NCI-H187 (cell line): ENCODE data around the gene SCAMP3.
"Not testable (repeated sequence)": the region's sequence is repeated elsewhere in the genome, so short reads cannot be mapped to it uniquely, and the experiment has no call there.

Source experiments
- DNase-seq, 2 experiments: peaks; one replicate each; lab custom pipeline; 2025; lab: John Stamatoyannopoulos, UW

SCAMP3 gene

GRCh38 chr1:155254714-155255242 is 7.4 kb downstream of the SCAMP3 start:
- DNase-seq: no peak

DNA sequence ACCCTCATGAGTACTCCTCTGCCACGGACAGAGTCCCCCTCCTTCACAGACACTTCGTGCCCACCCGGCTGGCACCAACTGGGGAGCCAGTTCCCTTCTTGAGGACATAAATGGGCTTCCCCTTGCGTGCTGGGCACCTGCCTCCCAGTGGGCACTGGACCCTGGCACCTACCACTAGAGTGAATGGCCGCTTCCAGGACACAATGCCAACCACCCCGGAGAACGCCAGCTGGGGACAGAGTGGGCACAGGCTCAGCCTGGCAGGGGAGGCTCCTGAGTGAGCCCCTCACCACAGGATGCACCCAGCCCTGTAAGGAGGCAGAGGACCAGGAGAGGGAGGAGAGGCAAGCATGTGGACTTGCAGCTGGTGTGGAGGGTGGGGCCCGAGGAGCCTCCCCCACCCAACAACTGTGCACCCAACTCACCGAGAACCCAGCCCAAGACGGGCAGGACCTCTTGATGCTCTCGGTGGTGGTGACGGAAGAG is 7.9 kb downstream of the SCAMP3 start:
- DNase-seq: no peak

- no peak for DNase-seq
These were observed 8.4 kb downstream of the SCAMP3 start for GRCh38 chr1:155253797-155254196.

DNA sequence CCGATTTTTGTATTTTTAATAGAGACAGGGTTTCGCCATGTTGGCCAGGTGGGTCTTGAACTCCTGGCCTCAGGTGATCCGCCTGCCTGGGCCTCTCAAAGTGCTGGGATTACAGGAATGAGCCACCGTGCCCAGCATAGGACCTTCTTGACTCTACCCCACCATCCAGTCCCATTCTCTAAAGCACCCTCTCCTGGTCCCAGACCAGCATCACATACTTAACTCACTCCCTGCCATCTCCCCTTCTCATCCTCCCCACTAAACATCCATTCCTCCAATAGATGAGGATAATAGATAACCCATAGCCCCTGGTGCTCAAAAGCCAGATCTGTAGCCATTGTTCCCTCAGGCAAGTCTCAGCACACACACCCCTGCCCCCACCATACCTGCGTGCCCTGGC is 9.0 kb downstream of the SCAMP3 start:
- DNase-seq: no peak

- no peak for DNase-seq
These were observed 10.6 kb downstream of the SCAMP3 start for GRCh38 chr1:155251566-155251965.

DNA sequence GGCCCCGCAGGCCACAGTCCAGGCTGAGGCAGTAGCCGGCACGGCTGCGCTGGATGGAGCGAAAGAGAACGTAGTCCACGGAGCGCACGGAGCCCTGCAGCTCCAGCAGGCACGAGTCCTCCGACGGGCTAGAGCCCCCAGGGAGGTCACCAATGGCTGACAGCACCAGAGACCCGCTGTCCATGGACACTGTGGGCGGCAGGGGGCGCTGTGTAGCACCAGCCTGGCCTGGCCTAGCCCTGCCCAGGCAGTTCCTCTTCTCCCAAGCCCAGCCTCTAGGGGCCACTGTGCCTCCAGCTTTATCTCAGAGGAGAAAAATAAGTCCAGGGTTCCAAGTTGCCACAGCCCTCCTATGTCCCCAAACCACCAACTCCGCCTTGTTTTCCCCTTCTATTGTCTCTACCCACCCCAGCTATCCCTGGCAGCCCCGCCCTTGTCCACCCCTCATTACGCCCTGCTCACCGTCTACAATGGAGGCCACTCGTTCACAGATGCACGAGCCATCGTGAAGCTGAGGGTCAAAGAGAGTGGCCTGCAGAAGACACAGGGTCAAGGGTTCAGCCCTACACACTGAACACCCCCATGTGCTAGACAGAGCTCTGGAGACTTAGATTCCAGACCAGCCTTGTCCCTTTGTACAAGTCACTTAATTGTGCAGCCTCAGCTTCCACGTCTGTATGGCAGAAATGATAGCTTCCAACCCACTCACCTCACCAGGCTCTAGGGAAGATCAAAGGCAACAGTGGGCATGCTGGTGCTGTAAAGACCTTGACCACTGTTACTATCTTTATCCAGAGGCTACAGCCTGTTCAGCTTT is 11.3 kb downstream of the SCAMP3 start:
- DNase-seq: peak; percentile 95 to 97

DNA sequence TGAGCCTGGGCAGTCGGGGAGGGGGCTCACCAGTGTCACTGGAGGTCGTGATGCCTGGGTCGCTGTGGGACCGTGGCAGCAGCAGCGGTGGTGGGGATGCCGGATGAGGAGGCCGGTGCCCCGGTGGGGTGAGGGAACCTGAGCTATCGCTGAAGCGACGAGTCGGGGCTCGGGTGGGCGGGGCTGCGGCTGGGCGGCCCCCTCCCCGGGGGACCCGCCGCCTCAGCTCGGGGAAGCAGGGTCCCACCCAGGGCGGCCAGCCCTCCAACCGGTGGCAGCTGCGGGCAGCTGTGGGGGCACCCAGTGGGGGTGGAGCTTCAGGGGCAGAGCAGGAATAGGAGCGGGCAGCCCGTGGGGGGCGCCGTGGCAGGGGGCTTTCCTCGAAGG is 11.9 kb downstream of the SCAMP3 start:
- DNase-seq: no peak

GRCh38 chr1:155247667-155248553 is 14.2 kb downstream of the SCAMP3 start:
- DNase-seq: no peak

DNA sequence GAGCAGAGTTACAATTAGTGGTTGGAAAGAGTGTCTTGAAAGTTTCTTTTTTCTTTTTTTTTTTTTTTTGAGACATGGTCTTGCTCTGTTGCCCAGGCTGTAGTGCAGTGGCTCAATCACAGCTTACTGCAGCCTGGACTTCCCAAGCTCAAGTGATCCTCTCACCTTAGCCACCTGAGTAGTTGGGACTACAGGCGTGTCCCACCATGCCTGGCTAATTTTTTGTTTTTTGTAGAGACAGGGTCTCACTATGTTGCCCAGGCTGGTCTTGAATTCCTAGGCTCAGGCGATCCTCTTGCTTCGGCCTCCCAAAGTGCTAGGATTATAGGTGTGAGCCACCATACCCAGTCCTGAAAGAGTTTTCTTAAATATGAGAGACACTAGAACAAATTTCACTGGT is 15.4 kb downstream of the SCAMP3 start:
- DNase-seq: not testable (repeated sequence)

DNA sequence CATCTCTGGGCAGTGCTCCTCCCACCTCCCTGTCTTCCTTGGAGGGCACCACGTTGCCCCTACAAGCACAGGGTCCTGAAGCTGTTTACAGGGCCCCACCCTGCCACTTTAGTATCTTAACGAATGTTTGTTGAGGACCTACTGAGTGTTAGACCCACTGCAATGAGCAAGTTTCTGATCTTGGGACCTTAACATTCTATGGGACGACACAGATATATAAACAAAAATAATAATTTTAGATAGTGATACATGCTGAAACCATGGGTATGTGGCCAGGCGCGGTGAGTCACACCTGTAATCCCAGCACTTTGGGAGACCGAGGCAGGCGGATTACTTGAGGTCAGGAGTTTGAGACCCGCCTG is 17.0 kb downstream of the SCAMP3 start:
- no peak for DNase-seq

DNA sequence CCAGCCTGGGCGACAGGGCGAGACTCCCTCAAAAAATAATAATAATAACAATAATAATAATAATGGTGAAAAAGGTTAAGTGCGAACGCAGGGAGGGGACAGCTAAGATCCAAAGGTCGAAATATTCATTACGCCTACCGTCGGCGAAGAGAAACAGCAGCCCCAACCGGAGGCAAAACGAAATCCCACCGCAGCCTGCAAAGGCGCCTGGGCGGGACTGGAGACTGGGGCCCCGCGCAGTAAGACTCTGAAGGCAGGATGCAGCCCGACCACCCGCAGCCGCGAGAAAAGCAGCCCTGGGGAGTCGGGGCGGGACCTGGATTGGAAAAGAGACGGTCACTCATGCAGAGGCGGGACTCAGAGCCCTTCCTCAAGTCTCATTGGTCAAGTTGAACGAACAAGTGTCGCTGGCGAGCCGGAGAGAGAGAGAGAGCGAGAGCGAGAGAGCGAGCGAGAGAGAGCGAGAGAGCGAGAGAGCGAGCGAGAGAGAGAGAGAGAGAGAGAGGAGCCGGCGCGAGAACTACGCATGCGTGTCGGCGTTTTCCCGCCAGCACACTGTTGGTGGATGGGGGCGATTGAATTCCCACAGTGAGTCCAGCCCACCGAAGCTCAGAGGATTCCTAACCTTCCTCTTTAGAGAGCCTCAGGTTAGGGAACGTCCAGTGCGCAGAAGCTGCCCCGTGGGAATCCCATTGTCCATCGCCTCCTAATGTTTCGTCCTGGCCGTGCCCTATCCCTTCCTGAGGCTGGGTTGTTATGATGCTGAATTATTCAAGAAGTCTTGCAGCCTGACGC is 17.6 kb downstream of the SCAMP3 start:
- peak; percentile 100 for DNase-seq

- no peak for DNase-seq
These were observed 19.3 kb downstream of the SCAMP3 start for GRCh38 chr1:155242805-155243358.

- no peak for DNase-seq
These were observed 20.3 kb downstream of the SCAMP3 start for GRCh38 chr1:155241841-155242264.

DNA sequence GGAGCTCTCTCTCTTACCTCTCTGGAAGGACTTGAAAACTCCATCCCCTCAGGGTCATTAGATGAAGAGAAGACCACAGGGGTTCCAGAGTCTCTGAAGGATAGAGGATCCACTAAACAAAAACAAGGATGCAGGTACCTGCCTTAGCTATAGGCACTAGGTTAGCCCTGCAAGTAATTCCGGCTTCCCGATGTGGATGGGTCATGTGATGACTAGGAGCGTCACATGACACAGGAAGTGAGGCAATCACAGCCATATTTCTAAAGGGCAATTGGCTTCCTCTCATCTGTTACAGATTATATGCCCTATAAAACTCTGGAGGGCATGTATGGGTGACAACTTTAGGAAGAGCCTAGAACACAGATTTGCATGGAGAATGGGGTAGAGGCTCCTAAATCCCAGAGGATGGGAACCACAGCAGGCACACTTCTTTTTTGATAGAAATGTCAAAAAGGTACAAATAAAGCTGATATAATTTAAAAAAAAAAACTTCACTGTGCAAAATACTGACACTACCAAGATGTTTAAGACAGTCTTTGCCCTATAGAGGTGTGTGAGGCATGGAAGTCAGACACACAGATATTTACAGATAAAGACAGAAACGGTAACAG is 21.0 kb downstream of the SCAMP3 start:
- DNase-seq: peak; percentile 88 to 91

GRCh38 chr1:155236451-155236850 is 25.7 kb downstream of the SCAMP3 start:
- DNase-seq: no peak

- not testable (repeated sequence) for DNase-seq
These were observed 26.8 kb downstream of the SCAMP3 start for GRCh38 chr1:155235375-155235774.

DNA sequence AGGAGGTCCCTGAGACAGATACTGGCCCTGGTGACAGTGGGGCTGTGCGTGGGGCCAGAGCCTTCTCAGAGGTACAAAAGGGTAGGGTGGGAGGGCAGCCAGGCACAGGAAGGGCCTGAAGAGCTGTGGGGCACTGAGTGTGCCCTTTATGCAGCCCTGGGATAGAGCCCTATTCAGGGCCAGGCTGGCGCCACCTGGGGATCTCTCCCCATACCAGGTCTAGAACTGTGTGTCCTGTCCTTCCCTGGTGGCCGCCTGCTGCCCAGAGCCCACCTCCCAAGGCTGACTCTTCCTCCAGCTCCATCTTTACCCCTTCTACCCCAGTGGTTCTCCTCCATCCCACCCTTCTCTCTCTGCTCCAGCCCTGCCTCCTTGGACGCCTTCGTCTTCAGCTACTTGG is 28.7 kb downstream of the SCAMP3 start:
- not testable (repeated sequence) for DNase-seq

GRCh38 chr1:155232001-155232978 is 29.9 kb downstream of the SCAMP3 start:
- DNase-seq: not testable (repeated sequence)

- DNase-seq: not testable (repeated sequence)
These were observed 30.9 kb downstream of the SCAMP3 start for GRCh38 chr1:155231302-155231701.

DNA sequence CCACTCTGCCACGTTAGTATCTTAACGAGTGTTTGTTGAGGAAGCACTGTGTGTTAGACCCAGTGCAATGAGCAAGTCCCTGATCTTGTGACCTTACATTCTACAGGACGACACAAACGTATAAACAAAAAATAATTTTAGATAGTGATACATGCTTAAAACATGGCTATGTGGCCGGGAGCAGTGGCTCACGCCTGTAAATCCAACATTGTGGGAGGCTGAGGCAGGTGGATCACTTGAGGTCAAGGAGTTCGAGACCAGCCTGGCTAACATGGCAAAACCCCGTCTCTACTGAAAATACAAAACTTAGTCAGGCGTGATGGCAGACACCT is 34.1 kb downstream of the SCAMP3 start:
- no peak for DNase-seq
